ENCODE results near the gene ACTG2.

DNA sequence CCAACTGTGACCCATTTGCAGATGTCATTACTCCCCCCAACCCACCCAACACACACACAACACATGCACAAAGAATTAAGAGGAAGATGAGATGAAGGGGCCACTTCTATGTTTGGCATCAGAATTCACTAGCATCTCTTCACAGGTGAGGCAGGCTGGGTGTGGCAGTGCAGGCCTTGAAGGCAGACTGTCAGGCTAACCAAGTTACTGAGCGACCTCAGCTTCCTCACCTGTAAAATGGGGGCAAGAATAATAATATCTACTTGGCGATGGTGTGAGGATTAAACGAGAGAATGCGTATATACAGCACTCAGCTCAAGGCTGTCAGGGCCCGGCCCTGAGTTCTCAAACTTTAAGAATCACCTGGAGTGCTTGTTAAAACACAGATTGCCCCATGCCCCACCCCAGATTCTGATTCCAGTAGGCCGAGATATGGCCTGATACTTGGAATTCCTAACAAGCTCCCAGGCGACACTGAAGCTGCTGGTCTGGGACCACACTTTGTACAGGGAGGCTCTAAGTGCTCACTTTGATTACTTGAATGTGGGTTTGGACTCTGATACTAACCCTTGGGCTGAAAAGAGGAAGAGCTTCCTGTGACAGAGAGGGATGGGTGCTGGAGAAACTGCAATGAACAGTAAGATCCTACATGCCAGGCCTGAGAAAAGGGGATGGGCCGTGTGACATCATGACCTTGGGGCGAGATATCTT is 1.1 kb downstream of the ACTG2 start:
- TF ChIP-seq CTCF (IDR thresholded peaks at IDR 0.05) (no peak), POLR2A (IDR thresholded peaks at IDR 0.05) (no peak), EP300 (IDR thresholded peaks at IDR 0.05) (no peak)
